Endothelial cell of umbilical vein (primary cell): ENCODE data around the gene GNAZ. TPM values are rescaled to one million over a fixed set of nuclear protein-coding genes. Genes with fewer than 3 reads are reported as not detected.
"Not testable (repeated sequence)": the region's sequence is repeated elsewhere in the genome, so short reads cannot be mapped to it uniquely, and the experiment has no call there.

Experiments
- BruUV-seq: library from RNA; stranded (reverse); fragments of 400-500 nt; replicated peaks from 2 replicates; lab custom pipeline; 2021; lab: Mats Ljungman, UMichigan
- CTCF ChIA-PET: fragments of 300-600, 350-600 bp; sonication (Branson Sonifier 250); formaldehyde crosslinking; loops from one replicate; lab custom pipeline; 2021; ENCODE audit warnings: antibody characterized with exemption, inconsistent platforms; lab: Charles Lee
- POLR2A ChIA-PET: fragments of 300-600, 350-600 bp; sonication (Branson Sonifier 250); formaldehyde crosslinking; loops from one replicate; lab custom pipeline; 2021; ENCODE audit warnings: antibody characterized with exemption, inconsistent platforms; lab: Charles Lee
- DNase-seq: peaks from one replicate; pipeline ENCODE4 v3.0.0-alpha.2; 2011; ENCODE audit warnings: low read depth, low spot score
- FAIRE-seq: peaks from 2 replicates; lab custom pipeline; 2011; peaks lifted over from hg19 to GRCh38; lab: Jason Lieb, UNC
- H2AFZ ChIP-seq: 2 replicates; pipeline ENCODE4 v1.6.0; 2012; ENCODE audit warnings: low read depth, low read length, control low read depth, inconsistent platforms
- H3K27ac ChIP-seq: 2 replicates; pipeline ENCODE4 v1.5.1; 2011; ENCODE audit warnings: low read depth, mild to moderate bottlenecking, control low read depth, low read length, moderate library complexity; ENCODE audit not compliant: insufficient read depth
- H3K27me3 ChIP-seq, 2 experiments: 2 replicates each; pipeline versions ENCODE4 v1.6.0 to v1.6.1; 2011; ENCODE audit warnings: low read length in 2 of 2, mixed read lengths in 1 of 2; ENCODE audit not compliant: control insufficient read depth in 2 of 2, insufficient read depth in 2 of 2
- H3K36me3 ChIP-seq, 2 experiments: 2 replicates in 1 of 2; 3 replicates in 1 of 2; pipeline ENCODE4 v1.5.1; 2011; ENCODE audit warnings: low read length in 2 of 2, mild to moderate bottlenecking in 1 of 2, moderate library complexity in 1 of 2; ENCODE audit not compliant: control insufficient read depth in 2 of 2, insufficient read depth in 2 of 2; ENCODE audit errors: extremely low read depth in 1 of 2
- H3K4me1 ChIP-seq: 3 replicates; pipeline ENCODE4 v1.5.1; 2011; ENCODE audit warnings: mild to moderate bottlenecking, low read length; ENCODE audit not compliant: control insufficient read depth, insufficient read depth; ENCODE audit errors: extremely low read depth
- H3K4me2 ChIP-seq: 2 replicates; pipeline ENCODE4 v1.6.1; 2011; ENCODE audit warnings: low read length, control low read depth, mixed read lengths; ENCODE audit not compliant: insufficient read depth
- H3K4me3 ChIP-seq, 3 experiments: fragments of 200-600 bp in 1 of 3; sonication (generic), shearing (Covaris generic) in 1 of 3; replicated peaks in 1 of 3; 2 replicates each; pipeline ENCODE4 v1.5.1; 2011 to 2016; ENCODE audit warnings: control low read depth in 3 of 3, low read length in 3 of 3, mild to moderate bottlenecking in 2 of 3, inconsistent platforms in 1 of 3, low read depth in 1 of 3, moderate library complexity in 1 of 3; ENCODE audit not compliant: insufficient read depth in 1 of 3
- H3K79me2 ChIP-seq: 2 replicates; pipeline ENCODE4 v1.6.0; 2012; ENCODE audit warnings: low read length, inconsistent platforms; ENCODE audit not compliant: control insufficient read depth, insufficient read depth
- H3K9ac ChIP-seq: replicated peaks from 2 replicates; pipeline ENCODE3; 2011; ENCODE audit warnings: low read length, control low read depth; ENCODE audit not compliant: insufficient read depth; ENCODE audit errors: extremely low read depth
- H3K9me1 ChIP-seq: replicated peaks from 3 replicates; pipeline ENCODE4 v1.6.0; 2011; ENCODE audit warnings: mild to moderate bottlenecking, low read length; ENCODE audit not compliant: control insufficient read depth, insufficient read depth; ENCODE audit errors: extremely low read depth
- H3K9me3 ChIP-seq: replicated peaks from 2 replicates; pipeline ENCODE4 v1.5.1; 2012; ENCODE audit warnings: low read length, inconsistent platforms; ENCODE audit not compliant: control insufficient read depth, insufficient read depth
- H4K20me1 ChIP-seq: replicated peaks from 2 replicates; pipeline ENCODE3; 2011; ENCODE audit warnings: mild to moderate bottlenecking, low read length; ENCODE audit not compliant: control insufficient read depth, insufficient read depth; ENCODE audit errors: extremely low read depth
- CTCF ChIP-seq, 2 donors: IDR thresholded peaks; 1 replicate in 1 of 2; 2 replicates in 1 of 2; pipeline ENCODE4 v1.5.1; 2011; ENCODE audit warnings: low read length in 2 of 2, mild to moderate bottlenecking in 2 of 2, moderate library complexity in 2 of 2, control low read depth in 1 of 2, inconsistent platforms in 1 of 2, low read depth in 1 of 2; ENCODE audit not compliant: insufficient read depth in 1 of 2; ENCODE audit errors: extremely low read depth in 1 of 2
- EZH2 ChIP-seq: IDR thresholded peaks from 2 replicates; pipeline ENCODE4 v1.6.1; 2012; ENCODE audit warnings: borderline replicate concordance, low read depth, mild to moderate bottlenecking, moderate library complexity, low read length, inconsistent platforms; ENCODE audit not compliant: severe bottlenecking
- FOS ChIP-seq: IDR thresholded peaks from 2 replicates; pipeline ENCODE4 v1.6.1; 2011; ENCODE audit warnings: mild to moderate bottlenecking, low read length, moderate library complexity, borderline replicate concordance; ENCODE audit not compliant: insufficient read depth
- GATA2 ChIP-seq: IDR thresholded peaks from 2 replicates; pipeline ENCODE4 v1.7.0; 2011; ENCODE audit warnings: low read depth, mild to moderate bottlenecking, moderate library complexity, mixed read lengths, low read length; ENCODE audit not compliant: insufficient read length, insufficient read depth
- JUN ChIP-seq: IDR thresholded peaks from 2 replicates; pipeline ENCODE4 v1.6.1; 2011; ENCODE audit warnings: borderline replicate concordance, low read depth; ENCODE audit not compliant: insufficient read length, insufficient read depth
- MAX ChIP-seq: IDR thresholded peaks from 2 replicates; pipeline ENCODE4 v1.6.1; 2011; ENCODE audit not compliant: insufficient read depth, insufficient read length
- MYC ChIP-seq: IDR thresholded peaks from one replicate; pipeline ENCODE4 v1.6.1; 2011; ENCODE audit warnings: mild to moderate bottlenecking, low read depth, low read length
- POLR2AphosphoS5 ChIP-seq: IDR thresholded peaks from 2 replicates; pipeline ENCODE4 v1.6.1; 2012; ENCODE audit warnings: low read depth, mild to moderate bottlenecking, control low read depth, low read length, moderate library complexity; ENCODE audit not compliant: insufficient read depth
- dilution Hi-C: fragments of 300-500 bp; cut with MboI; formaldehyde crosslinking; loops from one replicate; pipeline ENCODE4 v1.15.0; 2019; ENCODE audit warnings: low sequenced_read_pairs; ENCODE audit not compliant: extremely low pct_ligation_motif_present
- intact Hi-C: fragments of 100-400 bp; cut with micrococcal nuclease; formaldehyde crosslinking; loops from one replicate; pipeline ENCODE4 v1.10.0; 2022
- polyA plus RNA-seq, 4 experiments: library from polyadenylated mRNA; depleted of rRNA in 3 of 4; stranded (reverse) in 3 of 4; unstranded in 1 of 4; fragments of >200 nt; gene quantifications; 2 replicates each; pipeline versions ENCODE4 v1.2.1 to v1.2.3, GENCODE V29; 2011 to 2012; ENCODE audit warnings: missing spikeins in 1 of 4
- total RNA-seq: library from RNA; stranded (reverse); gene quantifications from 2 replicates; pipeline ENCODE4 v1.2.3, GENCODE V29; 2021

The GNAZ gene
- total and polyA plus RNA-seq, 2 donors (not counting 3 experiments of a cell fraction or from before 2014, with no cell fraction given), result 0.44 to 0.86 TPM

GRCh38 chr22:23047742-23048141 lies 22.6 kb upstream of the GNAZ start:
- Histone ChIP-seq H2AFZ (no peak overlapping the region), H4K20me1 (no peaks in the 10 kb centered on the region), H3K9me3 (no peaks in the 10 kb centered on the region), H3K27ac (no peak overlapping the region), H3K9ac (no peak overlapping the region), H3K36me3 (no peaks in the 10 kb centered on the region), H3K9me1 (no peaks in the 10 kb centered on the region), H3K4me3 (no peak overlapping the region), H3K27me3 (peaks cover 0 to 11% of the 10 kb centered on the region in 2 experiments), H3K4me1 (no peaks in the 10 kb centered on the region), H3K4me2 (no peak overlapping the region), H3K79me2 (no peaks in the 10 kb centered on the region)
- dilution Hi-C loops, result no loop called here
- FAIRE-seq (no peak), DNase-seq (no peak)
- CTCF ChIA-PET, result no interaction called here
- POLR2A ChIA-PET, result no interaction called here
- no TSS peak for BruUV-seq
- TF ChIP-seq CTCF (IDR thresholded peaks at IDR 0.05; ENCODE audit: extremely low read depth in 1 of 2, insufficient read depth in 1 of 2, low read depth in 1 of 2, low read length in 2 of 2) (no peak), MAX (no peak), EZH2 (no peak), FOS (no peak), GATA2 (no peak), POLR2AphosphoS5 (no peak), MYC (no peak), JUN (no peak)
- intact Hi-C loops, result no loop called here

DNA sequence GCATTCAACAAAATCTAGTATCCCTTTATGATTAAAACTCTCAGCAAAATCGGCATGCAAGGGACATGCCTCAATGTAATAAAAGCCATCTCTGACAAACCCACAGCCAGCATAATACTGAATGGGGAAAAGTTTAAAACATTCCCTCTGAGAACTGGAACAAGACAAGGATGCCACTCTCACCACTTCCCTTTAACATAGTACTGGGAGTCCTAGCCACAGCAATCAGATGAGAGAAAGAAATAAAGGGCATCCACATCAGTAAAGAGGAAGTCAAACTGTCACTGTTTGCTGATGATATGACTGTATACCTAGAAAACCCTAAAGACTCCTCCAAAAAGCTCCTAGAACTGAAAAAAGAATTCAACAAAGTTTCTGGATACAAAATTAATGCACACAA lies 19.8 kb upstream of the GNAZ start:
- FAIRE-seq, H3K4me2 ChIP-seq, H2AFZ ChIP-seq, H3K36me3 ChIP-seq, POLR2A ChIA-PET, H4K20me1 ChIP-seq, H3K79me2 ChIP-seq, intact Hi-C loops, H3K4me3 ChIP-seq, H3K27ac ChIP-seq, H3K4me1 ChIP-seq, H3K27me3 ChIP-seq, dilution Hi-C loops, CTCF ChIA-PET, DNase-seq, H3K9me1 ChIP-seq, H3K9me3 ChIP-seq, H3K9ac ChIP-seq, BruUV-seq: not testable (repeated sequence)
